ENCODE data around the gene UBN2.
"Not testable (repeated sequence)": the region's sequence is repeated elsewhere in the genome, so short reads cannot be mapped to it uniquely, and the experiment has no call there.

UBN2 gene

DNA sequence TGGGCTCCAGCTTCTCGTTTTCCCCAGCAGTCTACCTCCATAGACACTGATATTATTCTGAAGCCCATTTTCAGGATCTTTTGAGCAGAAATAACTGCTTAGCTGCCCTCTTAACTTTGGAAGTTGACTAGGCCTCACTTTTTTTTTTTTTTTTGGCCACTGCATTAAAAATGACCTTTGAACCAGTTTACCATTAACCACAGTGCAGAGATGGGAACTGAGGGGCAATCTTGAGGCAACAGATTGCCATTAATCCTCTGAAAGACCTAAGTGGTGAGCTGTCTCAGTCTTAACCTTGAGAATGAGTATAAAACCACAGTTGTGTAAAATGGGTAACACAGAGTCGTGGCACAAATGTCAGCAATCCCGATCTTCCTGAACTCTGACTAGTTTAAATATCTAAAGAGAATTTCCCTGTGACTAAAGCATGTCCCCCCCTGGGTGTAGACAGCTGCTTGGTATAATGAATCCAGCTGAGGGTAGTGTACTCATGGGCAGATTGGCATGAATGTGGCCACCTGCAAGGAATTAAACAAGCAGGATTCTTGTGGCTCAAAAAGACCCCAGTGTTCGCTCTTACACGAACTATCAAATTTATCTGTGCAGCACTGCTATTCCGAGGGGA lies 64.0 kb downstream of the UBN2 start:
- no peak for TF ChIP-seq CTCF (IDR thresholded peaks at IDR 0.05; ENCODE audit: borderline replicate concordance, insufficient read depth, low read depth, low read length)
- no peak overlapping the region for H3K4me3 ChIP-seq (ENCODE audit: low read depth, low read length)

GRCh38 chr7:139297795-139298194 lies 66.8 kb downstream of the UBN2 start:
- no peak overlapping the region for H3K4me3 ChIP-seq (ENCODE audit: low read depth, low read length)
- no peak for TF ChIP-seq CTCF (IDR thresholded peaks at IDR 0.05; ENCODE audit: borderline replicate concordance, insufficient read depth, low read depth, low read length)

GRCh38 chr7:139299296-139299695 lies 68.3 kb downstream of the UBN2 start:
- no peak overlapping the region for H3K4me3 ChIP-seq (ENCODE audit: low read depth, low read length)
- TF ChIP-seq CTCF (IDR thresholded peaks at IDR 0.05; ENCODE audit: borderline replicate concordance, insufficient read depth, low read depth, low read length) = no peak

DNA sequence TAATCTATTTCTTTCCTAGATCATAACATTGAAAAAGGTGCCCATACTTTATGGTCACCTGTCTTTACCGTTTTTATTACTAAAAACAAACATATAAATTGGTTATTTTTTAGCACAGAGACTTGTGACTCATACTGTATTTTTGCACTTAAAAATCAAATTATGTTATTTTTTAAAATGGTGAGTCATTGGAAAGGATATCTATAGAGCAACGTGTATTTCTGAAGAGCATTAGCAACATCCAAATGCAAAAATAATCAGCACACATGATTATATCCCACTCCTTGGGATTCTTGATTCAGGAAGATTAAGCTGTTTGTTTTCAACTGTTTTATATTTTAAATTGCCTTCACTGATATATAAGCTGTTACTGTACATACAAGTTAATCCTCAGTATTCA lies 69.4 kb downstream of the UBN2 start:
- no peak overlapping the region for H3K4me3 ChIP-seq (ENCODE audit: low read depth, low read length)
- no peak for TF ChIP-seq CTCF (IDR thresholded peaks at IDR 0.05; ENCODE audit: borderline replicate concordance, insufficient read depth, low read depth, low read length)

DNA sequence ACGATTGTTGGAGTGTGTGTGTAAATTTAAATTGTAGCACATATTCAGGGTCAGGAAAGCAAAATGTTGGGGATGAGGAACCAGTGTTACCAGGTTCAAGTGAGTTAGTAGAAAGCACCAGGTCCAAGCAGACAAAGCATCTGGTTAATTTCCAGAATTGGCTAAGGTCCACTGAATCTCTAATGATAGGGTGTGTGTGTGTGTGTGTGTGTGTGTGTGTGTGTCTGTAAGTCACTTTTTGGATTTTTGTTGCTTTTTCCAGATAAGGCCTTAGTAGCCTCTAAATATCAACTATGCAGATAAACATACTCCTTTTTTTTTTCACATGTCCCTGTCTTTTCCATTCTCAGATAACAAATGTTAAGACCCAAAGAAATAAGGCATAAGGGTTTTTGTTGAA lies 73.5 kb downstream of the UBN2 start:
- no peak overlapping the region for H3K4me3 ChIP-seq (ENCODE audit: low read depth, low read length)
- no peak for TF ChIP-seq CTCF (IDR thresholded peaks at IDR 0.05; ENCODE audit: borderline replicate concordance, insufficient read depth, low read depth, low read length)

GRCh38 chr7:139317939-139318505 lies 87.0 kb downstream of the UBN2 start:
- no peak overlapping the region for H3K4me3 ChIP-seq (ENCODE audit: low read depth, low read length)
- no peak for TF ChIP-seq CTCF (IDR thresholded peaks at IDR 0.05; ENCODE audit: borderline replicate concordance, insufficient read depth, low read depth, low read length)

DNA sequence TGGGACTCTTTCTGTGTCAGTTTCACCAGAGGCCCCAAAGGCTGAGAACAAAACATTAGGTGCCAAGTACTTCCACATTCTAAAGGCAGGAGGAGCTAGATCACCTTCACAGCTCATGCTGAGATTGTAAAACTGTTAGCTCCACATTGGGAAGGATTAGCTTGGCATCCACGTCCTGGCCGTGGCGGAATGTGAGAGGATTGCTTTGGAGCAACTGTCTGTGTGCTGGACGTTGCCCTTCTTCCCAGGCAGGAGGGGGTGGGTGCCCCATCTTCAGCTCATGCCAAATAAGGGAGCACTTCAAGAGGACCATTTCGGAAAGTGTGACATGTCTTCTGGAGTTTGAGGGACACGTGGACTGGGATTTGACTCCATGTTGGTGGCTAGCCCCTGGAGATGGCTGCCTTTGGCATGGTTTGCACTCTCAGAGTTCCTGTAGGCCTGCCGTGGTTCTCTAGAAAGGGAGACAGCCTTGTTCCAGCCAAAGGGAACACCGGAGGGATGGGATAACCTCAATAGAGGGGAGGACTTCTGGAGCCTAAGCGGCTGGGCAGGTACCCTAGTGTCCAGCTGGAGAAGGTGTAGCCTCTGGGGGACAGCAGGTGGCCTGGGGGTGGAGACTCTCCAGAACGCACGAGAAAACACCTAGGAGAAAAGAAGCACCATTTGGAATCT lies 90.2 kb downstream of the UBN2 start:
- peak; percentile 41; the same call in 1 of the 2 replicates for TF ChIP-seq CTCF (IDR thresholded peaks at IDR 0.05; ENCODE audit: borderline replicate concordance, insufficient read depth, low read depth, low read length)
- H3K4me3 ChIP-seq (ENCODE audit: low read depth, low read length) = no peak overlapping the region

GRCh38 chr7:139324709-139325108 lies 93.7 kb downstream of the UBN2 start:
- not testable (repeated sequence) for H3K4me3 ChIP-seq (ENCODE audit: low read depth, low read length)

All from GM12875 (cell line).